Ramos (cell line): ENCODE results near the gene RBMS3.
"Not testable (repeated sequence)": the region's sequence is repeated elsewhere in the genome, so short reads cannot be mapped to it uniquely, and the experiment has no call there.

Experiments used
- in situ Hi-C: fragments of 300-500 bp; cut with MboI; formaldehyde crosslinking; loops from one replicate; pipeline ENCODE4 v1.14.3; 2022; ENCODE audit warnings: low sequenced_read_pairs; ENCODE audit not compliant: unreplicated experiment

Gene RBMS3

GRCh38 chr3:29463304-29463703 is 182.4 kb downstream of the RBMS3 start:
- in situ Hi-C loops = no loop called here

GRCh38 chr3:29465836-29466235 is 185.0 kb downstream of the RBMS3 start:
- in situ Hi-C loops = no loop called here

GRCh38 chr3:29466442-29466841 is 185.6 kb downstream of the RBMS3 start:
- in situ Hi-C loops = no loop called here

GRCh38 chr3:29468187-29468586 is 187.3 kb downstream of the RBMS3 start:
- in situ Hi-C loops = no loop called here

- in situ Hi-C loops = not testable (repeated sequence)
Observed at GRCh38 chr3:29473481-29474170, 192.8 kb downstream of the RBMS3 start.

- in situ Hi-C loops = no loop called here
Observed at GRCh38 chr3:29475305-29475840, 194.5 kb downstream of the RBMS3 start.

GRCh38 chr3:29475854-29476253 is 195.0 kb downstream of the RBMS3 start:
- in situ Hi-C loops = no loop called here

- in situ Hi-C loops = no loop called here
Observed at GRCh38 chr3:29478611-29479010, 197.7 kb downstream of the RBMS3 start.

GRCh38 chr3:29481249-29481648 is 200.4 kb downstream of the RBMS3 start:
- in situ Hi-C loops = no loop called here

- in situ Hi-C loops = no loop called here
Observed at GRCh38 chr3:29481969-29482767, 201.3 kb downstream of the RBMS3 start.

GRCh38 chr3:29484633-29485032 is 203.8 kb downstream of the RBMS3 start:
- in situ Hi-C loops = no loop called here

- in situ Hi-C loops = no loop called here
Observed at GRCh38 chr3:29486096-29486495, 205.2 kb downstream of the RBMS3 start.

- in situ Hi-C loops = no loop called here
Observed at GRCh38 chr3:29486917-29487316, 206.0 kb downstream of the RBMS3 start.

- in situ Hi-C loops = no loop called here
Observed at GRCh38 chr3:29488922-29489321, 208.1 kb downstream of the RBMS3 start.

GRCh38 chr3:29493109-29493508 is 212.2 kb downstream of the RBMS3 start:
- in situ Hi-C loops = no loop called here

GRCh38 chr3:29494305-29495036 is 213.6 kb downstream of the RBMS3 start:
- in situ Hi-C loops = no loop called here

- in situ Hi-C loops = no loop called here
Observed at GRCh38 chr3:29497282-29497681, 216.4 kb downstream of the RBMS3 start.

- in situ Hi-C loops = no loop called here
Observed at GRCh38 chr3:29502771-29503170, 221.9 kb downstream of the RBMS3 start.

- in situ Hi-C loops = no loop called here
Observed at GRCh38 chr3:29503314-29503713, 222.4 kb downstream of the RBMS3 start.

GRCh38 chr3:29503958-29504357 is 223.1 kb downstream of the RBMS3 start:
- in situ Hi-C loops = no loop called here

GRCh38 chr3:29506502-29506901 is 225.6 kb downstream of the RBMS3 start:
- in situ Hi-C loops = no loop called here
